Vagina (tissue), 2 donors: Measurements from ENCODE around the gene KCNQ2.

Experiments
- CTCF ChIP-seq, 3 experiments: fragments of 450-650 bp in 2 of 3; fragments of 200-600 bp in 1 of 3; sonication (generic) in 1 of 3; IDR thresholded peaks; one replicate each; pipeline ENCODE4 v1.5.1; 2017 to 2019; ENCODE audit warnings: antibody characterized with exemption in 3 of 3, mild to moderate bottlenecking in 2 of 3, moderate library complexity in 2 of 3
- POLR2A ChIP-seq, 2 donors: fragments of 450-650 bp; IDR thresholded peaks; one replicate each; pipeline ENCODE4 v1.6.1; 2017; ENCODE audit warnings: antibody characterized with exemption in 2 of 2, mild to moderate bottlenecking in 2 of 2, moderate library complexity in 2 of 2

GRCh38 chr20:63414720-63415430 is 57.6 kb downstream of the KCNQ2 start:
- TF ChIP-seq POLR2A (IDR thresholded peaks at IDR 0.05) (no peak), CTCF (IDR thresholded peaks at IDR 0.05) (no peak)
